Activated naive CD4-positive, alpha-beta T cell treated with anti-CD3 and anti-CD28 coated beads, Interleukin-2, amount 50 U/mL, for 24 hours (primary cell): Measurements from ENCODE around the gene LRRC74B.

Experiments used
- H3K27ac Mint-ChIP-seq: one replicate; pipeline ENCODE4 v1.8.0; 2021; ENCODE audit warnings: mild to moderate bottlenecking, mixed read lengths
- H3K27me3 Mint-ChIP-seq: one replicate; pipeline ENCODE4 v1.8.0; 2021; ENCODE audit warnings: mixed read lengths
- H3K36me3 Mint-ChIP-seq: one replicate; pipeline ENCODE4 v1.8.0; 2021; ENCODE audit warnings: mixed read lengths
- H3K4me1 Mint-ChIP-seq: one replicate; pipeline ENCODE4 v1.8.0; 2021; ENCODE audit warnings: mixed read lengths
- H3K4me3 Mint-ChIP-seq: one replicate; pipeline ENCODE4 v1.8.0; 2021; ENCODE audit warnings: mild to moderate bottlenecking, mixed read lengths
- H3K9me3 Mint-ChIP-seq: one replicate; pipeline ENCODE4 v1.8.0; 2021; ENCODE audit warnings: mixed read lengths

Gene LRRC74B

GRCh38 chr22:21009638-21010425 lies 35.9 kb upstream of the LRRC74B start:
- Mint-ChIP-seq H3K9me3 (no peaks in the 10 kb centered on the region), H3K4me3 (no peak overlapping the region), H3K27ac (no peak overlapping the region), H3K4me1 (peaks cover 13% of the 10 kb centered on the region), H3K36me3 (no peaks in the 10 kb centered on the region), H3K27me3 (no peaks in the 10 kb centered on the region)

DNA sequence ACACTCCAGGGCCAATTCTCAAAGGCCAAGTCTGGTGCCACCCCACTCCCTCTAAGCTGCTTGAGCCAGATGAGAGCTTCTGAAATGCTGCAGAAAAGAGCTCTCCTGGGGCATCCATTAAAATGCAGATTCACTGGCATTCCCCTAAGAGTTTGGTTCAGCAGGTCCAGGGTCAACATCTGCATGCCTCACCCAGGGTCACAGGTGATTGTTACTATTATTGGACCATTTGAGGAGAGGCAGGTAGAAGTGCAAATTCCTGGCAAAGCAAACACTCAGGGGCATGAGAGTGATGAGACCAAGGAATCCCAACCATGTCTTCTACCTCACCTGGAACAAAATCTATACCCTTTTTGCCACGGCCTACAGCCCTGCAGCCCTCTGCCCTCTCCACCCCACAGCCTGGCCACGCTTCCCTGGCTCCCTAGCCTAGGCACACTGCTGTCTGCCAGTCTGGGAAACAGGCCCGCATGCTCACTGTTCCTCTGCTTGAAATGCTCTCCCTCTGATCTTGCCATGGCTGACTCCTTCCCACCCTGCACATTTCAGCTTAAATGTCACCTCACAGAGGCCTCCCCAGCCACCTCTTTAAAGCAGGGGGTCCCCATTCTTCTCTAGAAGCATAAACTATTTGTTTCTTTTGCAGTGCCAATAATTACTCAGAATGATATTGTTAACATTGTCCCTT lies 35.2 kb upstream of the LRRC74B start:
- H3K9me3 Mint-ChIP-seq, result no peaks in the 10 kb centered on the region
- H3K27me3 Mint-ChIP-seq, result no peaks in the 10 kb centered on the region
- no peak overlapping the region for H3K27ac Mint-ChIP-seq
- no peaks in the 10 kb centered on the region for H3K36me3 Mint-ChIP-seq
- no peak overlapping the region for H3K4me3 Mint-ChIP-seq
- peaks cover 20% of the 10 kb centered on the region for H3K4me1 Mint-ChIP-seq

- Mint-ChIP-seq H3K27ac (no peak overlapping the region), H3K4me3 (peak overlapping the region; percentile 55), H3K4me1 (peaks cover 30% of the 10 kb centered on the region), H3K27me3 (no peaks in the 10 kb centered on the region), H3K36me3 (no peaks in the 10 kb centered on the region), H3K9me3 (no peaks in the 10 kb centered on the region)
These were observed 33.0 kb upstream of the LRRC74B start for GRCh38 chr22:21012446-21013407.

DNA sequence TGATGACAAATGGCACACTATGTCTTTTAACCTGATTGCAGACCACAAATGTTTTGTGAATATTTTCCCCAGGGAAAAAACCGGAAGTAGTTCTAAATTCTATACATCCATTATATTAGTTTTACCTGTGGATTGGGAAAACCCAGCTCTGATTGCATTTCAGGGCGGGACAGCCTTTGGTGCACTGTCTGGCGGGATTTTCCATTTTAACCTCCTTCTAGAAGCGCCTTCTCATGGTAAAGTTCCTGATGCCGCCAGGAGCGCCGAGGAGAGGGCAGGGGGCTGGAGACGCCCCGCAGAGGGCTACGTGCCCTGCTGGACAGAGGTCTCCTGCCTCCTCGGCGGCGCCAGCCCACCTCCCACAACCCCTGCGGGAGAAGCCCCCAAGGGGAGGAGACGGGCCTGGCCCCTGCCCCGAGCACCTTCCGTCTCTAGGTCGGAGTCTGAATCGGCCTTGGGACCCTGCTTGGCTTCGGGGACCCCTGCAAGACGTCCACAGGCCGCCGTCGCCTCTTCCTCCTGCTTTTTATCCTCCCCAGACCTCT lies 32.0 kb upstream of the LRRC74B start:
- Mint-ChIP-seq H3K36me3 (no peaks in the 10 kb centered on the region), H3K27me3 (no peaks in the 10 kb centered on the region), H3K9me3 (no peaks in the 10 kb centered on the region), H3K4me1 (peaks cover 30% of the 10 kb centered on the region), H3K27ac (peak overlapping the region; percentile 87), H3K4me3 (peak overlapping the region; percentile 88)

GRCh38 chr22:21014202-21014725 lies 31.5 kb upstream of the LRRC74B start:
- no peaks in the 10 kb centered on the region for H3K9me3 Mint-ChIP-seq
- peak overlapping the region; percentile 88 for H3K4me3 Mint-ChIP-seq
- no peaks in the 10 kb centered on the region for H3K27me3 Mint-ChIP-seq
- peak overlapping the region; percentile 87 for H3K27ac Mint-ChIP-seq
- H3K36me3 Mint-ChIP-seq, result no peaks in the 10 kb centered on the region
- H3K4me1 Mint-ChIP-seq, result peaks cover 30% of the 10 kb centered on the region

DNA sequence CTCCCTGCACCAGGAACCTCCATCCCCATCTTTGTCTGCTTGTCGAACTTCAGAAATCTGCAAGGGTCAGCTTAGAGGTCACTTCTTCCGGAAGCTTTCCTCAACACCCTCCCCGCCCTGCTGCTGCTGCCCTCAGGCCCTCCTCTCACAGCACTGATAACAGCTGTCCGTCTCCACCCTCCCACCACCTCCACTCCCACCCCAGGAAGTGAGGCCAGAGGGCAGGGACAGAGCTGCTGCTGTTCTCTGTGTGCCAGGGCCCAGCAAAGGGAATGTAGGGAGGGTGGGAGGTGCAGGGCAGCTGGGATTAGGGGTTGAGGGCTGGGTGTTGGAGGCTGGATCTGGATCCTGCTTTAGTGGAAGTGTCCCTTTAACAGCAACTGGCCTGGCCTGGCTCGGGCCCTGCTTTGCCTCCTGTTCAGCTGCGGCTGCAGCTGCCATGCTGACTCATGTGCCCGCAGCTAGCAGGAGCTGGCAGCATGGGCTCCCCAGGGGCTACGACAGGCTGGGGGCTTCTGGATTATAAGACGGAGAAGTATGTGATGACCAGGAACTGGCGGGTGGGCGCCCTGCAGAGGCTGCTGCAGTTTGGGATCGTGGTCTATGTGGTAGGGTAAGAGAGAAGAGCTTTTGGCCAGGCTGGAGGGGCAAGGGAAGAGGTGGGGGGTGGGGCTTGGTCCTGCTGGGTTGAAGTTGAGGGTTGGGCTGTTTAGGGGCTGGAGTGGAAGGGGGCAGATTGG lies 30.9 kb upstream of the LRRC74B start, which contains the start of gene P2RX6:
TSS of gene P2RX6 (plus strand) at position 440 of the 740 bp plus-strand sequence. CDS start at position 450, 10 bp downstream.
- Mint-ChIP-seq H3K36me3 (no peaks in the 10 kb centered on the region), H3K9me3 (no peaks in the 10 kb centered on the region), H3K4me3 (peak within 1 kb of the TSS; percentile 88), H3K4me1 (peaks cover 30% of the 10 kb centered on the region), H3K27me3 (no peaks in the 10 kb centered on the region), H3K27ac (peak within 1 kb of the TSS; percentile 87)

GRCh38 chr22:21015466-21016006 lies 30.2 kb upstream of the LRRC74B start:
- Mint-ChIP-seq H3K4me3 (no peak overlapping the region), H3K4me1 (peaks cover 30% of the 10 kb centered on the region), H3K9me3 (no peaks in the 10 kb centered on the region), H3K36me3 (no peaks in the 10 kb centered on the region), H3K27ac (no peak overlapping the region), H3K27me3 (no peaks in the 10 kb centered on the region)

- H3K4me1 Mint-ChIP-seq, result peaks cover 30% of the 10 kb centered on the region
- no peak overlapping the region for H3K4me3 Mint-ChIP-seq
- no peaks in the 10 kb centered on the region for H3K9me3 Mint-ChIP-seq
- no peaks in the 10 kb centered on the region for H3K27me3 Mint-ChIP-seq
- H3K27ac Mint-ChIP-seq, result peak overlapping the region; percentile 42
- no peaks in the 10 kb centered on the region for H3K36me3 Mint-ChIP-seq
These were observed 28.9 kb upstream of the LRRC74B start for GRCh38 chr22:21016644-21017420.

- Mint-ChIP-seq H3K4me3 (no peak overlapping the region), H3K9me3 (no peaks in the 10 kb centered on the region), H3K36me3 (no peaks in the 10 kb centered on the region)
These were observed 27.4 kb upstream of the LRRC74B start for GRCh38 chr22:21018314-21018713.

GRCh38 chr22:21020802-21021429 lies 24.8 kb upstream of the LRRC74B start:
- Mint-ChIP-seq H3K36me3 (no peaks in the 10 kb centered on the region), H3K4me1 (peaks cover 18% of the 10 kb centered on the region), H3K27me3 (no peaks in the 10 kb centered on the region), H3K4me3 (no peak overlapping the region), H3K9me3 (no peaks in the 10 kb centered on the region), H3K27ac (peak overlapping the region; percentile 62)

More at GRCh38 chr22:21018314-21018713, 27.4 kb upstream of the LRRC74B start:
- Mint-ChIP-seq H3K4me1 (peaks cover 30% of the 10 kb centered on the region), H3K27ac (no peak overlapping the region), H3K27me3 (no peaks in the 10 kb centered on the region)

GRCh38 chr22:21022507-21022906 lies 23.2 kb upstream of the LRRC74B start:
- Mint-ChIP-seq H3K4me3 (no peak overlapping the region), H3K27ac (no peak overlapping the region), H3K36me3 (no peaks in the 10 kb centered on the region), H3K9me3 (no peaks in the 10 kb centered on the region), H3K4me1 (peaks cover 8% of the 10 kb centered on the region), H3K27me3 (no peaks in the 10 kb centered on the region)

DNA sequence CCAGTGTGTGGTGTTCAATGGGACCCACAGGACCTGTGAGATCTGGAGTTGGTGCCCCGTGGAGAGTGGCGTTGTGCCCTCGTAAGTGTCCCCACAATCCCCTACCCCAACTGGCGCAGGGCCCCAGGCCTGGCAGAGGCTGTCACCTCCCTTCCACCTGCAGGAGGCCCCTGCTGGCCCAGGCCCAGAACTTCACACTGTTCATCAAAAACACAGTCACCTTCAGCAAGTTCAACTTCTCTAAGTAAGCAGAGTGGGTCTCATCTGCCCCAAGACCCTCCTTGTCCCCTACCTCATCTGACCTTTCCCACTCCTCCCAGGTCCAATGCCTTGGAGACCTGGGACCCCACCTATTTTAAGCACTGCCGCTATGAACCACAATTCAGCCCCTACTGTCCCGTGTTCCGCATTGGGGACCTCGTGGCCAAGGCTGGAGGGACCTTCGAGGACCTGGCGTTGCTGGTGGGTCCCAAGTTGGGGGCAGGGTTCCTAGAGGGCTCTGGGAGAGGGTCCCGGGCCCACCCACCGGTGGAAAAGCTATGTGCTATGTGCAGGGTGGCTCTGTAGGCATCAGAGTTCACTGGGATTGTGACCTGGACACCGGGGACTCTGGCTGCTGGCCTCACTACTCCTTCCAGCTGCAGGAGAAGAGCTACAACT lies 22.7 kb upstream of the LRRC74B start:
- Mint-ChIP-seq H3K4me3 (no peak overlapping the region), H3K27ac (no peak overlapping the region), H3K9me3 (no peaks in the 10 kb centered on the region), H3K36me3 (no peaks in the 10 kb centered on the region), H3K27me3 (no peaks in the 10 kb centered on the region), H3K4me1 (peaks cover 8% of the 10 kb centered on the region)

DNA sequence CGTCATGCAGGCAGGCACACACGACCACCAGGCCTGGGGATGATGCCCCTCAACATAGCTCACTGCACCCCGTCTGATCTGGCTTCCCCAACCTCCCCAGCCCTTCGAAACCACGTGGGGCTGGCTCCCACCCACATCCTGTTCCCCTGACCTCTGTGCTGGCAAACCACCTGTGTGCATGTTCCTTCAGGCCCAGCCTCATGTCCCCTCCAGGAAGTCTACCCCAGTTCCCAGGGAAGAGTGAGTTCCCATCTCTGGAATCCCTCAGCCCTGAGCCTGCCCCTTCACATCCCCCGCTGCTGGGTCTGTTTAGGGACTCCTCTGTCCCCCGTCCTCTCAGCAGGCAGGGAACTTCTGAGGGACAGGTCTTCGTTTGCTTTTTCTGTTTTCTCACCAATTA lies 20.5 kb upstream of the LRRC74B start:
- Mint-ChIP-seq H3K27ac (peak overlapping the region; percentile 8), H3K36me3 (no peaks in the 10 kb centered on the region), H3K4me1 (peaks cover 8% of the 10 kb centered on the region), H3K27me3 (peaks cover 2% of the 10 kb centered on the region), H3K9me3 (no peaks in the 10 kb centered on the region), H3K4me3 (no peak overlapping the region)
